Endodermal cell (in vitro differentiated cells): ENCODE measurements around the gene ARHGEF3. TPM values are rescaled to one million over a fixed set of nuclear protein-coding genes. Genes with fewer than 3 reads are reported as not detected.

Experiments used
- DNase-seq: peaks from one replicate; pipeline ENCODE4 v3.0.0-alpha.2; 2017
- H3K27ac ChIP-seq: 2 replicates; pipeline ENCODE4 v1.5.1; 2013; ENCODE audit warnings: mild to moderate bottlenecking, low read depth, low read length, moderate library complexity
- H3K27me3 ChIP-seq: 2 replicates; pipeline ENCODE4 v1.6.1; 2013; ENCODE audit warnings: mild to moderate bottlenecking, low read length, moderate library complexity; ENCODE audit not compliant: insufficient read depth, control insufficient read depth, poor library complexity, severe bottlenecking
- H3K36me3 ChIP-seq: 2 replicates; pipeline ENCODE4 v1.7.0; 2013; ENCODE audit warnings: mild to moderate bottlenecking, low read length, moderate library complexity; ENCODE audit not compliant: control insufficient read depth, insufficient read depth
- H3K4me1 ChIP-seq: one replicate; pipeline ENCODE4 v1.7.0; 2013; ENCODE audit warnings: low read length; ENCODE audit not compliant: control insufficient read depth, insufficient read depth
- H3K4me3 ChIP-seq: 2 replicates; pipeline ENCODE4 v1.5.1; 2013; ENCODE audit warnings: mild to moderate bottlenecking, low read length, moderate library complexity
- H3K9ac ChIP-seq: 2 replicates; pipeline ENCODE4 v1.6.1; 2013; ENCODE audit warnings: mild to moderate bottlenecking, low read length, moderate library complexity; ENCODE audit not compliant: poor library complexity, severe bottlenecking; ENCODE audit errors: extremely low read depth
- H3K9me3 ChIP-seq: 2 replicates; pipeline ENCODE4 v1.6.1; 2013; ENCODE audit warnings: mild to moderate bottlenecking, low read length, moderate library complexity; ENCODE audit not compliant: control insufficient read depth
- H3K27ac Mint-ChIP-seq: 2 replicates; pipeline ENCODE4 v1.8.0; 2020; ENCODE audit warnings: mixed read lengths
- H3K27me3 Mint-ChIP-seq: 2 replicates; pipeline ENCODE4 v1.8.0; 2021; ENCODE audit warnings: mild to moderate bottlenecking, mixed read lengths; ENCODE audit not compliant: insufficient read depth
- H3K36me3 Mint-ChIP-seq: 2 replicates; pipeline ENCODE4 v1.8.0; 2020; ENCODE audit warnings: low read depth, mixed read lengths
- H3K4me1 Mint-ChIP-seq: 2 replicates; pipeline ENCODE4 v1.8.0; 2020; ENCODE audit warnings: mixed read lengths
- H3K4me3 Mint-ChIP-seq: 2 replicates; pipeline ENCODE4 v1.8.0; 2020; ENCODE audit warnings: mild to moderate bottlenecking, moderate library complexity, mixed read lengths
- H3K9me3 Mint-ChIP-seq: 2 replicates; pipeline ENCODE4 v1.8.0; 2020; ENCODE audit warnings: mild to moderate bottlenecking, mixed read lengths
- WGBS, 2 experiments: methylation state at CpG; one replicate each; pipeline versions ENCODE4 v1.1.5 to v1.1.7; 2013; ENCODE audit warnings: missing lambda C conversion rate in 2 of 2, mixed read lengths in 1 of 2; ENCODE audit not compliant: insufficient coverage in 1 of 2, insufficient read length in 1 of 2; 5-methylcytosine and 5-hydroxymethylcytosine counted together
- total RNA-seq, 2 donors: library from RNA; stranded (reverse); fragmentation: NEBNext Ultra II Directional in 1 of 2; extraction: Animal tissue kit (Norgen Biotek cat#: 25700) in 1 of 2; gene quantifications; 2 replicates in 1 of 2; 3 replicates in 1 of 2; pipeline ENCODE4 v1.2.1, GENCODE V29; 2021
- TF ChIP-seq, protein P1 (sequence below): fragments of 200-600 bp; sonication (generic); conservative IDR thresholded peaks from 2 replicates; pipeline ENCODE4 v1.5.0; 2021; ENCODE audit warnings: antibody characterized with exemption, mild to moderate bottlenecking

ARHGEF3 gene
- total RNA-seq, 2 donors from 2014 or later = 12.7 to 14.1 TPM

DNA sequence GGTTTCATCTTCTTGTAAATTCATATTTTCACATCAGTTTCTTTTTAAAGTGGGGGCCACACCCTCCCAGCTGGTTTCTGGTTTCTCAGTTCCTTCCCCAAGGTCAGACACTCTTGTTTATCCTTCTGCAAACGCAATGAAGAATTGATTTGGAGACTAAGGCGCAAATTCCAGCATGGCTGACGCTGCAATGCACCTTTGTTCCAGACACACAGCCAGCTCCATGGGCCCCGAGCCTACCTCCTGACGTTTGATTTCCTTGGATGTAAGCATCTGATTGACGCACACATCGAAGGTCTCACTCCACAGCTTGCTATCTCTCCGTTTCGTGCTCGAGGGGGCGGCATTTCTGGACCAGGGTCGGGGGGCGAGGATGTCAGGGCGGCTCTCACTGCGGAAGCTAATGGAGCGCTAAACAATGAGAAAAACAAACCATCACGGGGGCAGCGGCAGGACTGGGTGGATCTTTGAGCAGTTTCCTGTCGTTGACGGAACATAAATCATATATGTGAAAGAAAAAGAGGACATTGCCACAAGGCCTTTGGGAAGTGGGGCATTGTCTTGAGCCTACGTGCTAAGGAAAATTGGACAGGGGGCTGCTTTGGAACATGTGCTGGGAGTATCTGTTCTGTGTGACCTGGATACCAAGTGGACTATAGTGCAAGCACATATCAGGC, 46.9 kb downstream of the ARHGEF3 start:
- H3K4me3 ChIP-seq = no peak overlapping the region
- Mint-ChIP-seq H3K4me3 (no peak overlapping the region), H3K36me3 (peaks cover 35% of the 10 kb centered on the region), H3K9me3 (no peaks in the 10 kb centered on the region), H3K4me1 (peaks cover 8% of the 10 kb centered on the region), H3K27ac (no peak overlapping the region), H3K27me3 (no peaks in the 10 kb centered on the region)
- H3K9me3 ChIP-seq = peaks cover 7% of the 10 kb centered on the region
- H3K27ac ChIP-seq = no peak overlapping the region
- peaks cover 27% of the 10 kb centered on the region for H3K36me3 ChIP-seq
- no peaks in the 10 kb centered on the region for H3K27me3 ChIP-seq
- H3K9ac ChIP-seq = no peak overlapping the region
- no peaks in the 10 kb centered on the region for H3K4me1 ChIP-seq
- no peak for DNase-seq
- WGBS, 2 experiments = 81 to 93% methylated on average over 14 to 21 of the region's 21 CpGs
- TF ChIP-seq, protein P1, sequence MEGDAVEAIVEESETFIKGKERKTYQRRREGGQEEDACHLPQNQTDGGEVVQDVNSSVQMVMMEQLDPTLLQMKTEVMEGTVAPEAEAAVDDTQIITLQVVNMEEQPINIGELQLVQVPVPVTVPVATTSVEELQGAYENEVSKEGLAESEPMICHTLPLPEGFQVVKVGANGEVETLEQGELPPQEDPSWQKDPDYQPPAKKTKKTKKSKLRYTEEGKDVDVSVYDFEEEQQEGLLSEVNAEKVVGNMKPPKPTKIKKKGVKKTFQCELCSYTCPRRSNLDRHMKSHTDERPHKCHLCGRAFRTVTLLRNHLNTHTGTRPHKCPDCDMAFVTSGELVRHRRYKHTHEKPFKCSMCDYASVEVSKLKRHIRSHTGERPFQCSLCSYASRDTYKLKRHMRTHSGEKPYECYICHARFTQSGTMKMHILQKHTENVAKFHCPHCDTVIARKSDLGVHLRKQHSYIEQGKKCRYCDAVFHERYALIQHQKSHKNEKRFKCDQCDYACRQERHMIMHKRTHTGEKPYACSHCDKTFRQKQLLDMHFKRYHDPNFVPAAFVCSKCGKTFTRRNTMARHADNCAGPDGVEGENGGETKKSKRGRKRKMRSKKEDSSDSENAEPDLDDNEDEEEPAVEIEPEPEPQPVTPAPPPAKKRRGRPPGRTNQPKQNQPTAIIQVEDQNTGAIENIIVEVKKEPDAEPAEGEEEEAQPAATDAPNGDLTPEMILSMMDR = no peak

DNA sequence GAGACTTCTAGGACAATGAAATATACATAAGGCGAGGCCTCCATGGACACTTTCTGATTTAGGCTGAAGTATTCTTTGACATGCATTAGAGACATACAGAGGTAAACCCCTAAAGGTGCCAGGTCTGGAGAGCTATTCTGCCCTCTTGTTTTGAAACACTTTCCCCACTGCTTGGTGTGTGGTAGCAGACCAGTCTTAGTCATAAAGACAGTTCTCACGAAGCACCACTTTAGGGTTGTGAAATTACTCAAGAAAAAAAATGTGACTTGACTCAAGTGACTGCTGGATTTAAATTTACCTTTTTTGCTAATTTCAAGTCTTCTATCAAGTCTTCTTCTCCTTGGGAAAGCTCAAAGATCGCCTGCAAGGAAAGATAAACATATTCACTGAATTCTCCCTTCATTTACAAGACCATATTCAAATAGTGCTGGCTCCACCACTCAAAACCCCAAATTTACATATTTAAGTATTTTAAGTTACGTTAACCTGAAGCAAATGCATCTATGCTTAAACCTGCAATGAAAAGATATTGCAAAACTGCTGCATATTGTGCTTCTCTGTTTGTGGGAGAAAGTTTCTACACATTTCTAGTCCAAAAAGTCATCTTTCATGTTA, 48.4 kb downstream of the ARHGEF3 start:
- H3K9ac ChIP-seq = no peak overlapping the region
- peaks cover 16% of the 10 kb centered on the region for H3K9me3 ChIP-seq
- DNase-seq = no peak
- no peaks in the 10 kb centered on the region for H3K9me3 Mint-ChIP-seq
- no peak overlapping the region for H3K4me3 ChIP-seq
- no peaks in the 10 kb centered on the region for H3K4me1 ChIP-seq
- H3K27me3 ChIP-seq = no peaks in the 10 kb centered on the region
- peaks cover 2% of the 10 kb centered on the region for H3K4me1 Mint-ChIP-seq
- no peak overlapping the region for H3K4me3 Mint-ChIP-seq
- H3K36me3 Mint-ChIP-seq = peaks cover 42% of the 10 kb centered on the region
- H3K36me3 ChIP-seq = peaks cover 40% of the 10 kb centered on the region
- WGBS, 2 experiments = 62 to 70% methylated on average over 3 to 4 of the region's 4 CpGs
- TF ChIP-seq, protein P1 = no peak
- H3K27ac Mint-ChIP-seq = no peak overlapping the region
- no peak overlapping the region for H3K27ac ChIP-seq
- no peaks in the 10 kb centered on the region for H3K27me3 Mint-ChIP-seq

DNA sequence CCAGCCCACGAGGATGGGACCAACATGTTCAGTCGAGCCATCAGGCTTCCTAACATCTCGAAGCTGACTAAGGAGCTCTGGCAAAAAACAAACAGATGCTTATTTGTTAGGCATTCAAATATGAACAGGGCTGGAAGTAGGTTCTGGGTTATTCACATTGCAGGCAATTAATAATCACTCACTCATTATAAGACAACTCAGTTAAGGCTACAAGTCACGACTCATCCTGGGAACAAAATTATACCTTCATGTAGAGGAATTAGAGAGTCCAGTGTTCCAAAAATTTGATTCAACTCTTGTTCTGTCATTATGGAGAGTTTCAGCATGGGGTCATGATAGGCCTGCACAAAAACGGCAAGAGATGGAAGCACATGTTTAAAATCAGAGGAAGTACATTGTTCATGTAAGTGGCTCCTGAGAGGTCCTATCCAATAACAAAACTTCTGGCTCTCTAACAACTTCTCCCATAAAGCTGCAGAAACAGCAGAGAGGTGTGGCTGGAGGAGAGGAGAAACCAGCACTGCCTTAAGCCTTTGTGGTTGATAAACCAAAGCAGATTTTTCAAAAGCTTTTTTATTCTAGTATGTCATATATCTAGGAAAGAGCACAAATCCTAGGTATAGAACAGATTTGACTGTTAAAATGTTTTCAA, 50.6 kb downstream of the ARHGEF3 start:
- 92 to 97% methylated on average over 4 to 5 of the region's 5 CpGs for WGBS, 2 experiments

More for the DNA sequence above, 50.6 kb downstream of the ARHGEF3 start:
- no peaks in the 10 kb centered on the region for H3K27me3 ChIP-seq
- Mint-ChIP-seq H3K27me3 (no peaks in the 10 kb centered on the region), H3K4me1 (peaks cover 2% of the 10 kb centered on the region), H3K27ac (no peak overlapping the region), H3K4me3 (no peak overlapping the region), H3K36me3 (peaks cover 36% of the 10 kb centered on the region), H3K9me3 (no peaks in the 10 kb centered on the region)
- no peak for DNase-seq
- H3K27ac ChIP-seq = no peak overlapping the region
- peaks cover 16% of the 10 kb centered on the region for H3K9me3 ChIP-seq
- peaks cover 44% of the 10 kb centered on the region for H3K36me3 ChIP-seq
- no peak overlapping the region for H3K9ac ChIP-seq
- H3K4me3 ChIP-seq = peak overlapping the region; percentile 5
- TF ChIP-seq, protein P1 = no peak
- no peaks in the 10 kb centered on the region for H3K4me1 ChIP-seq
